ENCODE data around the gene RTL1. TPM values are rescaled to one million over a fixed set of nuclear protein-coding genes. Genes with fewer than 3 reads are reported as not detected.

RTL1 gene
- total RNA-seq, 1 donor from 2014 or later = not detected

DNA sequence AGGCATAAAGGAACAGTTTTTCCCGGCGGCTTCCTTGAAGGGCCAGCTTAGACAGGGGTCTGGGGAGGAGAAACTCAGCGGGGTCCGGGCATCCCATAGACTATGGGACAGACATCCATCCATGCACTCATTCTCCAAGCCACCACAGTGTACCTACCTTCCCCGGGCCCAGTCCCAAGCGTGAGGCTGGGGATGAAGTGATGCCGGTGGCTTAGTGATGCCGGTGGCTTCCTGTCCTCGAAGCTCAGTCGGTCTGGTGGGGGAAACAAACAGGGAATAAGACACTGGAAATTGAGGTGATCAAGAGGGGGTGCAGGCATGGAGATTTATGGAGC lies 421 bp downstream of the RTL1 start:
- H3K9me3 Mint-ChIP-seq = no peaks in the 10 kb centered on the region
- peaks cover 44% of the 10 kb centered on the region for H3K27me3 Mint-ChIP-seq (ENCODE audit: low read depth)
- H3K4me3 Mint-ChIP-seq (ENCODE audit: low read depth) = no peak overlapping the region
- no peaks in the 10 kb centered on the region for H3K4me1 Mint-ChIP-seq (ENCODE audit: low read depth)
- no peak overlapping the region for H3K27ac Mint-ChIP-seq
- no peaks in the 10 kb centered on the region for H3K36me3 Mint-ChIP-seq (ENCODE audit: low read depth)
- DNase-seq (ENCODE audit: low spot score) = no peak
- intact Hi-C loops (cut with micrococcal nuclease) = no loop called here

DNA sequence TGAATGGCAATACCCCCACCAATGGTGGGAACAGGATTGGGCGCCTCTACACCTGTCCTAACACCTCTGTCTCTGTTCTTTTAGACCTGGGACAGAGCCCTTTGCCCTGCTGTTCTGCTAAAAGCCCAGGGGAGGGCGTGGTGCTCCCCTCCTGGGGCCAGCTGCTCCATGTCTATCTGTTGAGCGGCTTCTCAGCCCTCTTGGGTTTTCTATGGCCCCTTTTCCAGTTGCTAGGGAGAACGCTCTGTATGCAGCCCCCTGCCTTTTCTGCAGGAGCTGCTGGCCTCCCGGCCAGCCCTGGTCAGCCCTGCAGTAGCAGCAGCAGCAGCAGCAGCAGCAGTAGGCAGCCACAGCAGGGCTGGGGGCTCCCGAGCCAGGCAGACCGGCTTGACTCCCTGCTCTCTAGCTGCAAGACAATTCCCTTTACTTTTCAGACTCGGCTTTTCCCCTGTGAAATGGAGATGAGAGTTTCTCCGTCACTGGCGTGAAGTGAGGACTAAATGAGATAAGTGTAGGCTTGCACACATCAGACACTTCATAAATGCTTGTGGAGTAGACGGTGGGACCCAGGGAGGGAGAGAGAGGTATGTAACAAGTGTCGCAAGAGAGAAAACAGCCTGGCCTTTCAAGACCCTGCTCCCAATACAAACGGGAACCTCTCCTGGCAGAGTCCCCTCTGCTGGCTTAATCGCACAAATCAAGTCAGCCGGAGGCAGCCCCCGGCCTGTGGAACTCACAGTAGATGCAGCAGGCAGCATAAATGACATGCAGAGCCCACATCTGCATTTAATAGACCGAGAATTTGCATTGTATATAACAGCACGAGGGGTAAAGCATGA lies 1.0 kb downstream of the RTL1 start:
- peaks cover 44% of the 10 kb centered on the region for H3K27me3 Mint-ChIP-seq (ENCODE audit: low read depth)
- no peaks in the 10 kb centered on the region for H3K36me3 Mint-ChIP-seq (ENCODE audit: low read depth)
- H3K4me1 Mint-ChIP-seq (ENCODE audit: low read depth) = no peaks in the 10 kb centered on the region
- DNase-seq (ENCODE audit: low spot score) = no peak
- no peak overlapping the region for H3K4me3 Mint-ChIP-seq (ENCODE audit: low read depth)
- no peaks in the 10 kb centered on the region for H3K9me3 Mint-ChIP-seq
- intact Hi-C loops (cut with micrococcal nuclease) = no loop called here
- H3K27ac Mint-ChIP-seq = no peak overlapping the region

DNA sequence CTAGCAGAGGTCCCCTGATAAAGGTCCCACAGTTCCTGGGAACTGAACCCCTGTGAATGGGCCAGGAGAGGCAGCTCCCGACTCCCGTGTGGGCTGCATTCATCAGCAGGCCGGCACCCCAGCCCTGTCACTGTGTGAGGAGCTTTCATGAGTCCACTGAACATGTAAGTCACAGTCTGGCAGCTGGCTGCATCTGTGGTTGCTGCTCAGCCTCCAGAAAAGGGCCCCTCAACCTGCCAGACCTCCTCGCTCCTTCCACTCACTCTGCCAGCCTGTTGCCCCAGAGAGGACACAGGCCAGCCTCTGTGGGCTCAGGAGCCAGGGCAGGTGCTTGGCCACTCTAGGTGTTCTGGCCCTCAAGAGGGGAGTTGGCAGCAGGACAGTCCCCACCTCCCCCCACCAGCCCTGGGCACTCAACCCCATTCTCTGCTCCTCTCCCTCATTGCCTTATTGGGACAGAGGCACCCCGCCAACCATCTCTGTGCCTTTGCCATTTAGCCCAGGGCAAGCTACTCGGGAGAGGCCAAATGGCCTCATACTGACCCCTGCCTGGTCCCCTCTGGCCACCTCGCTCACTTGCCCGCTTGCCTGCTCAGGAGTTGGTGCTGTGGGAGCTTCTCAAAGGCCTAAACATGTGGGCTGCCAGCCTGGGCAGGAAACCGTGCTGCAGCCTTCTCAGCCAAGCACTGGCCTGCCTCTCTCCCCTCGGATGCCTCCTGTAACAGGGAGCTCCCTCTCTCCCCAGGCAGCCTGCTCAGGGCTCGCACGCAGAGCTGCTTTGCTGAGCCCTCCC lies 1.9 kb downstream of the RTL1 start:
- Mint-ChIP-seq H3K27ac (no peak overlapping the region), H3K36me3 (ENCODE audit: low read depth) (no peaks in the 10 kb centered on the region), H3K4me1 (ENCODE audit: low read depth) (no peaks in the 10 kb centered on the region), H3K27me3 (ENCODE audit: low read depth) (peaks cover 44% of the 10 kb centered on the region), H3K9me3 (no peaks in the 10 kb centered on the region), H3K4me3 (ENCODE audit: low read depth) (no peak overlapping the region)
- intact Hi-C loops (cut with micrococcal nuclease) = no loop called here
- no peak for DNase-seq (ENCODE audit: low spot score)

DNA sequence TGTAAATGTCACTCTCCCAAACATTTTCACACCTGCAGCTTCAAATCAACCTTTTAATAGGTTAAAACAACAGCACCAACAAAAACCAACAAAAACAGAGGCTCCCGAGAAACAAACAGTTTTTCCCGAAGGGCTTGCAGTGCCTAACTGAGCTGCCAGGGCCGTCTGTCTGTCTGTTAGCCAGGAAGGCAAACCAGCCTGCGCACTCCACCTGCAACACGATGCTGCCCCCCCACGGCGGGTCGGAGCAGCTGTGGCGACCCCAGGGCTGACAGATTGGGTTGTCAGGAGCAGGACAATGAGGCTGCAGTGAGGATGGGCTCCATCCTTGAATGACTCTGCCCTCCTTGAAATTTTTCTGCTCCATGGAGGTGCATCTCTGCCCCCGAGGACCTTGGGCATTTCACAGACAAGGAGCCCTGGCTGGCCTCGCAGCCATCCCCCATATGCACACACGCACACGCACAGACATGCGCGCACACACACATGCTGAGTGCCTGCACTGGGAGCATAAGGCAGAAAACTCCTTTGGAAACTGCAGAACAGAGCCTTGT lies 2.6 kb downstream of the RTL1 start:
- H3K4me3 Mint-ChIP-seq (ENCODE audit: low read depth) = no peak overlapping the region
- H3K36me3 Mint-ChIP-seq (ENCODE audit: low read depth) = no peaks in the 10 kb centered on the region
- no peaks in the 10 kb centered on the region for H3K9me3 Mint-ChIP-seq
- no peaks in the 10 kb centered on the region for H3K4me1 Mint-ChIP-seq (ENCODE audit: low read depth)
- intact Hi-C loops (cut with micrococcal nuclease) = no loop called here
- no peak overlapping the region for H3K27ac Mint-ChIP-seq
- H3K27me3 Mint-ChIP-seq (ENCODE audit: low read depth) = peaks cover 42% of the 10 kb centered on the region
- no peak for DNase-seq (ENCODE audit: low spot score)

DNA sequence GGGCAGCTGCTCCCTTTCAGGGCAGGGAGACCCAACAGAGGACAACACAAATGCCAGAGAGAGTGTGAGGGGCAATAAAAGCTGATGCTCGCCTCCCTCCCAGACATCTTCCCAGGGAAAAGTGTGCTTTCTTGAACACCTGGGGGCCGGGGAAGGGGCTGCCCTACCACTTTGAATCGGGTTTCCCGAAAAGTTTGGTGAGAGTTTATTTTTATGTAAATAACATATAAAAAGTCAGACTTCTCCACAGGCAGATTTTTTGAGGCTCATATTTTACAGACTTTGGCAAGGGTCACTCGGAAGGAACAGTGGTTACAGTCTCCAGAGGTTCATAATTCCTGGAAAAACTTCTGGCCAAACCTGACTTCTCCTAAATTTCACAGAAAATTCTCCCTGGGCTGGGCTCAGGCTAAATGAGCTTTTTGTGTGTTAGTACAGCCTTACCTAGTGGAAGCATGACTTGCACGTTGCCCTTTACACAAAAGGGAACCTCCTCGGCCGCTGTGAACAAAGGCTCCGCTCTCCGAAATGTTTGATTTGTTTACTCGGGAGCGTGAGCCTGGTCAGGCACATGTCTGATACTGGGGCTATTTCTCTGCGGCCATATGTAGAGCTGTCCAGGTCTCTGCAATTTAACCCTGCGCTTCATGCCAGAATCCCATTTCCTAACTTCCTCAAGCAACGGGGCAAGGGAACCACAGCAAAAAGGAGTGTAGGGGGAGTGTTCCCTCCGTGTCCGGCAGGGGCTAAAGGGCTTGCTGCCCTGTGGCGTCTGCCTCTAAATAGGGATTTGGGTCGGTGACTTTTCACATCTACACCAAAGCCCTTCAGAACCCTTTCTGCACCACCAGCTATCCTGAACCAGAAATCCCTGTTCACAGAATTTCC lies 3.4 kb downstream of the RTL1 start:
- Mint-ChIP-seq H3K36me3 (ENCODE audit: low read depth) (no peaks in the 10 kb centered on the region), H3K9me3 (no peaks in the 10 kb centered on the region), H3K27ac (no peak overlapping the region), H3K27me3 (ENCODE audit: low read depth) (peaks cover 36% of the 10 kb centered on the region), H3K4me1 (ENCODE audit: low read depth) (no peaks in the 10 kb centered on the region), H3K4me3 (ENCODE audit: low read depth) (no peak overlapping the region)
- intact Hi-C loops (cut with micrococcal nuclease) = no loop called here
- no peak for DNase-seq (ENCODE audit: low spot score)

DNA sequence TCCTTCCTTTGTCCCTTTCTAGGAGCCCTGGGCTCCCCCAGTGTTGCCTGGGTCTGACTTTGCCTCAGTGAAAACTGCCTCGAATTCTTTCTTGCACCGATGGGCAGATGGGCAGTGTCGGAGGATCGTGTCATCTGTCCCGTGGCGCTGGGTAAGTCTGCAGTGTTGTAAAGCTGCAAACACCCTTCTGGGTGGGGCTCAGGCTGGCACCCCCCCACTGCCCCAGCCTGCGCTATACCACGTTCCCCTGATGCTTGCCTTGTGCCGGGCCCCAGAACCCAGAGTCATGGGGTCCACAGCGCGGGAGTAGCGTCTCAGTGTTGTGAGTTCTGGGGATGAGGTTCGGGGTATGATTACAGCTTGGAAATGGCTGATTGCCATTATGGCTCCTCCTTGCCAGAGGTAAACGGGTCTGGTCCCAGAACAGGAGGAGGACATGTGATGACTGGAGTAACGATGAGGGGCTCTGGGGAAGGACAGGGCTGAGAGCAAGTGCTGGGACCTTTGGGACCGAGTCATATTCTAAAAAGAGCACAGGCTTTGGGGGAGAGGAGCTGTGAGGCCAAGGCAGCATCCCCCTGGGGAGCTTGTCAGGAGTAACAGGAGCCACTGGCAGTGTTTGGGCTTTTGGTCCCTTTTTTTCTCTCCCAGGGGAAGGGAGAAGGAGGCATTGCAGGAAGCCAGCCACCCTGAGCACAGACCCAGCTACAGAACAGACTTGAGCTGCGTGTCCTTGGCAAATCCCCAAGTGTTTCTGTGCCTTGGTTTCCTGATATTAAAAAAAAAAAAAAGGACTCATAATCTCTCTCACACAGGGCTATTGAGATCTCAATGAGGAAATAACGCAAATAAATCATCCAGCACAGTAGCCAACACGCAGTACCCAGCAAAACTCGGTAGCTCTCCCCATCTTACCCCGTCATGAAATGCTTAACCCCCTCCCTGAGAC lies 4.3 kb downstream of the RTL1 start:
- intact Hi-C loops (cut with micrococcal nuclease) = no loop called here
- no peak for DNase-seq (ENCODE audit: low spot score)
- Mint-ChIP-seq H3K4me3 (ENCODE audit: low read depth) (no peak overlapping the region), H3K36me3 (ENCODE audit: low read depth) (no peaks in the 10 kb centered on the region), H3K27ac (no peak overlapping the region), H3K27me3 (ENCODE audit: low read depth) (peaks cover 36% of the 10 kb centered on the region), H3K9me3 (no peaks in the 10 kb centered on the region), H3K4me1 (ENCODE audit: low read depth) (no peaks in the 10 kb centered on the region)

DNA sequence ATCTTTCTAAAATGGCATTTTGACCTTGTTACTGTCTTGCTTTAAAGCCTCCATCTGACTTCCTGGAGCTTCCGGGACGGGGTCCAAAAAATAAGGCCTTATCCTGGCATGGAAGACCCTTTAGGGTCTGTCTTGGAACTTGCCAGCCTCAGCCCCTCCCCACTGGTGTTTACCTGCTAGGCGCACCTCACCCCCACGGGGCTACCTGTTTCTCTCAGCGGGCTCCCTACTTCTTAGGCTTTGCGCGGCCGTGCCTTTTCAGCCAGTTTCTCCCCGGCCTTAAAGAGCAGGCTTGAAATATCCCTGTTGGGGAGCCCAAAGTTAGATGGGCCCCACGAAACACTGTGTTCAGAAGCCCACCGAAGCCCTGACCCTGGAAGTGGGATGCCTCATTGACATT lies 5.1 kb downstream of the RTL1 start:
- intact Hi-C loops (cut with micrococcal nuclease) = no loop called here
- no peaks in the 10 kb centered on the region for H3K9me3 Mint-ChIP-seq
- no peak for DNase-seq (ENCODE audit: low spot score)
- peaks cover 36% of the 10 kb centered on the region for H3K27me3 Mint-ChIP-seq (ENCODE audit: low read depth)
- H3K27ac Mint-ChIP-seq = no peak overlapping the region
- no peaks in the 10 kb centered on the region for H3K4me1 Mint-ChIP-seq (ENCODE audit: low read depth)
- no peaks in the 10 kb centered on the region for H3K36me3 Mint-ChIP-seq (ENCODE audit: low read depth)
- no peak overlapping the region for H3K4me3 Mint-ChIP-seq (ENCODE audit: low read depth)

DNA sequence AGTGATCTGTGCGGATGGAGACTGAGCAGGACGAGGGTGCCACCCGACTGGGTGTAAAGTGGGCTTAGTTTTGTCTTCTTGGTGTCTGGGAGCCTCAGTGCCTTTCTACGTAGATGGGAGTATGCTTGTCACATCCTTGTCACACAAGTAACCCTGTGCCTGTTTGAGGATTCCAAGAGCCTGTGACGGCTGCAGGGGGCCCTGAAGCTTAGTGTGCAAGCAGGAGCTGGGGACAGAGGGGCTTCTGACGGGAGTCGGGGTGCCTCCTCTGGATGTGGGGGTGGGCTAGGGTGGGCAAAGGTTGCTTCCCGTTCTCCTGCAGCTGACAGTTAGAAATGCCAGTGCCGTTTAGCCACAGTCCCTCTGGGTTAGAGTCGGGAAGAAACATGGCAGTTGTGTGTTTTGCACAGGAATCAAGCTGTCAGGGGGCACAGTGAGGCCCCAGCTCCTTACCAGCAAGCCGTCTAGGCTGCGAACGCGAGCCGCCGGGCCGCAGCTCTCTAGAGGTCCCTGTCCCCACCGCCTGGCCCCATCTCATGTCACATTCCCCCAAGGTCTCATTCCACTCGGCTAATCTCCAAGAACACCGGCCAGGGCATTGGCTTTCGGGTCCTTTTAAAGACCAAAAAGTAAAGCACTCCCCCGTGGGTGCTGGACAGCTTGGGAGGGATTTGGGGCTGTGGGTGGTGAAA lies 7.0 kb downstream of the RTL1 start:
- peaks cover 27% of the 10 kb centered on the region for H3K27me3 Mint-ChIP-seq (ENCODE audit: low read depth)
- H3K9me3 Mint-ChIP-seq = no peaks in the 10 kb centered on the region
- intact Hi-C loops (cut with micrococcal nuclease) = no loop called here
- H3K36me3 Mint-ChIP-seq (ENCODE audit: low read depth) = no peaks in the 10 kb centered on the region
- H3K4me3 Mint-ChIP-seq (ENCODE audit: low read depth) = no peak overlapping the region
- no peak for DNase-seq (ENCODE audit: low spot score)
- H3K4me1 Mint-ChIP-seq (ENCODE audit: low read depth) = no peaks in the 10 kb centered on the region
- no peak overlapping the region for H3K27ac Mint-ChIP-seq

DNA sequence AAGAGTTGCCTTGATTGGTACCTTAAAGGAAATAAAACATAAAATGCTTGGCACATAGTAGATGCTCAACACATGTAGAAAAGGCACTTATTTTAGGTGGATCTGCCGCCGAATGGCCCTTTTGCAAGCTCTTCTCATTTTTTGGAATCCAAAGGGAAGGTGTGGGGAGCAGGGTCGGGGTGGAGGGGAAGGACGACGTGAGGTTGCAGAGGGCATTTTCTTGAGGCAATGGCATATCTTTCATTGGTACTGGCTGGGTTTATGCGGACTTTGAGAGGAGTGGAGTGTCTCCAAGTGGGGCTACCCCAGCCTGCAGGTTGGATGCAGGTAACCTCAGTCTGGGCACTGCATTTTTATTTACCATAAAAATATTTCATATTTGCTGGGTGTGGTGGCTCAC lies 8.1 kb downstream of the RTL1 start:
- intact Hi-C loops (cut with micrococcal nuclease) = no loop called here
- Mint-ChIP-seq H3K27ac (no peak overlapping the region), H3K27me3 (ENCODE audit: low read depth) (peaks cover 19% of the 10 kb centered on the region), H3K4me3 (ENCODE audit: low read depth) (no peak overlapping the region), H3K36me3 (ENCODE audit: low read depth) (no peaks in the 10 kb centered on the region), H3K4me1 (ENCODE audit: low read depth) (no peaks in the 10 kb centered on the region), H3K9me3 (no peaks in the 10 kb centered on the region)
- DNase-seq (ENCODE audit: low spot score) = no peak

DNA sequence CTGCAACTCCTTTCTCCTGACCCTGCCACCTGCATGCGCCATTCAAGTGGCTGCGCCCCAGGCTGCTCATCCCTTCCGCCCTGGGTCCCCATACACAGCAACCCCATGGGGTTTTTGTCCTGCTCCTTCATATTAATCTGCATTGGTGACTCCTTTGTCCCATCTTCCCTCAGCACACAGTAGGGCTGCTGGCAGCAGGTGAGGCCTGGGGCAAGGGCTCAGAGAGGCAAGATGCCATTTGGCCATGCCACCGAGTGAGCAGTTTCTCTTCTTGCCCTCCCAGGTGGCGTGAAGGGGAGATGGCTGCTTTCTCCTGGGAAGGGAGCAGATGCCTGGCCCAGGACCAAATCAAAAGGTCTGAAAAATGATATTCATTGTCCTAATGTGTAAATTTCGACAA lies 9.1 kb downstream of the RTL1 start:
- Mint-ChIP-seq H3K27ac (no peak overlapping the region), H3K4me3 (ENCODE audit: low read depth) (no peak overlapping the region), H3K36me3 (ENCODE audit: low read depth) (no peaks in the 10 kb centered on the region), H3K4me1 (ENCODE audit: low read depth) (no peaks in the 10 kb centered on the region), H3K27me3 (ENCODE audit: low read depth) (peaks cover 11% of the 10 kb centered on the region), H3K9me3 (no peaks in the 10 kb centered on the region)
- intact Hi-C loops (cut with micrococcal nuclease) = no loop called here
- no peak for DNase-seq (ENCODE audit: low spot score)

DNA sequence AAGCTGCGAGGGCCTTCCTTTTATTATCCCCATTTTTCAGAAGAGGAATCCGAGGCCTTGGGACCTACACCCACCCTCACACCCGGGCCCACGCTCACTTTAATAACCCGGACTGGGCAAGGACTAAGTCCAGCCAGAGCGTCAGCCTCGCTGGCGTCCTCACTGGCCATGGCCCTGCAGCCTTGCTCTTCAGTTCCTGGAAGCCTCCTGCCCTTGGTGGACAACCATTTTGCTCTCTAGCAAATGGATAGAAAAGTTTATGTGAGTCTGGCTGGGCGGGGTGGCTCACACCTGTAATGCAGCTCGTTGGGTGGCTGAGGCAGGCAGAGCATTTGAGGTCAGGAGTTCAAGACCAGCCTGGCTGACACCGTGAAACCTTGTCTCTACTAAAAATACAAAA lies 9.8 kb downstream of the RTL1 start:
- no peaks in the 10 kb centered on the region for H3K4me1 Mint-ChIP-seq (ENCODE audit: low read depth)
- no peaks in the 10 kb centered on the region for H3K36me3 Mint-ChIP-seq (ENCODE audit: low read depth)
- no peak overlapping the region for H3K27ac Mint-ChIP-seq
- H3K9me3 Mint-ChIP-seq = no peaks in the 10 kb centered on the region
- H3K4me3 Mint-ChIP-seq (ENCODE audit: low read depth) = no peak overlapping the region
- DNase-seq (ENCODE audit: low spot score) = no peak
- intact Hi-C loops (cut with micrococcal nuclease) = no loop called here
- H3K27me3 Mint-ChIP-seq (ENCODE audit: low read depth) = peaks cover 6% of the 10 kb centered on the region

Data from activated T-helper 2 cell treated with anti-CD3 and anti-CD28 coated beads, Interferon-gamma antibody, Interleukin-2, Interleukin-4, amounts not matched to agents 10 μg/mL and 5 μg/mL and 100 μg/mL, durations not matched to agents 14 hours and 24 hours and 36 hours (primary cell).